Skeletal muscle satellite cell (primary cell): ENCODE data around the gene PAF1.
A peak's percentile ranks its signal among the peaks of the same experiment; 100 is the strongest.

Experiments used
- H3K27me3 ChIP-seq: 2 replicates; pipeline ENCODE4 v1.7.0; 2013; ENCODE audit warnings: low read length; ENCODE audit not compliant: control insufficient read depth, insufficient read depth
- H3K36me3 ChIP-seq: 2 replicates; pipeline ENCODE4 v1.7.0; 2013; ENCODE audit warnings: mild to moderate bottlenecking, control low read depth, low read length; ENCODE audit not compliant: insufficient read depth
- H3K4me1 ChIP-seq: 2 replicates; pipeline ENCODE4 v1.7.0; 2013; ENCODE audit warnings: low read length; ENCODE audit not compliant: control insufficient read depth, insufficient read depth
- H3K4me2 ChIP-seq: 2 replicates; pipeline ENCODE4 v1.7.0; 2013; ENCODE audit warnings: mild to moderate bottlenecking, low read length
- H3K4me3 ChIP-seq: 2 replicates; pipeline ENCODE4 v1.7.0; 2013; ENCODE audit warnings: low read length
- H3K9ac ChIP-seq: 2 replicates; pipeline ENCODE4 v1.7.0; 2013; ENCODE audit warnings: mild to moderate bottlenecking, low read depth, low read length, moderate library complexity
- H3K9me3 ChIP-seq: replicated peaks from 2 replicates; pipeline ENCODE4 v1.7.0; 2013; ENCODE audit warnings: mild to moderate bottlenecking, control low read depth, low read length

Gene PAF1

GRCh38 chr19:39401549-39402345 lies 10.8 kb upstream of the PAF1 start:
- Histone ChIP-seq H3K4me3 (peak overlapping the region; percentile 67), H3K9ac (peak overlapping the region; percentile 96), H3K4me1 (peaks cover 53% of the 10 kb centered on the region), H3K4me2 (peak overlapping the region; percentile 91), H3K9me3 (no peaks in the 10 kb centered on the region), H3K27me3 (no peaks in the 10 kb centered on the region), H3K36me3 (peaks cover 2% of the 10 kb centered on the region)

DNA sequence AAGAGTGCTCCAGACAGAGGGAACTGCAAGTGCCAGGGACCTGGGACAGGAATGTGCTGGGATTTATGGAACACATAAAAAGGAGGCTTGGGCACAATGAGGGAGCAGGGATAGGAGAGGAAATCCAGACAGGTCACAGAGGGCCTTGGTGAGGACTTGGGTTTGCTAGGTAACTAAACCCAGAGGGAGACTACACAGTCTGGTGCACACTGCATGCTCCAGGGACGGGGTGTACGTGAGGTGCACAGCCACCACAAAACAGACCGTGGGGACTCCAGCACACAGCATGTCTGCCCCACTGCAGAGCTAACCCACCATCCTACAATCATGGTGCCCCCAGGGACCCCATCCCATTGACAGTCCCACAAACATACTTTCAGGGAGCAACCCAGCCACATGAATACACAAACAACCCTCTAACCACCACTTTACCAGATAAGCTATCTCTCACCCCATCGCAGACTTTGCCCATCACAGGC lies 10.2 kb upstream of the PAF1 start:
- Histone ChIP-seq H3K4me2 (peak overlapping the region; percentile 2), H3K9ac (peak overlapping the region; percentile 96), H3K4me3 (no peak overlapping the region), H3K27me3 (no peaks in the 10 kb centered on the region), H3K9me3 (no peaks in the 10 kb centered on the region), H3K36me3 (peaks cover 2% of the 10 kb centered on the region), H3K4me1 (peaks cover 50% of the 10 kb centered on the region)

- peaks cover 47% of the 10 kb centered on the region for H3K4me1 ChIP-seq
These were observed 9.2 kb upstream of the PAF1 start for GRCh38 chr19:39400061-39400460.

GRCh38 chr19:39399668-39400050 lies 8.8 kb upstream of the PAF1 start:
- H3K27me3 ChIP-seq = no peaks in the 10 kb centered on the region
- peaks cover 7% of the 10 kb centered on the region for H3K36me3 ChIP-seq
- H3K4me3 ChIP-seq = no peak overlapping the region
- H3K4me2 ChIP-seq = no peak overlapping the region
- H3K4me1 ChIP-seq = peaks cover 47% of the 10 kb centered on the region
- no peaks in the 10 kb centered on the region for H3K9me3 ChIP-seq
- H3K9ac ChIP-seq = no peak overlapping the region

More at GRCh38 chr19:39400061-39400460, 9.2 kb upstream of the PAF1 start:
- Histone ChIP-seq H3K36me3 (peaks cover 5% of the 10 kb centered on the region), H3K9ac (no peak overlapping the region), H3K4me3 (no peak overlapping the region), H3K9me3 (no peaks in the 10 kb centered on the region), H3K27me3 (no peaks in the 10 kb centered on the region), H3K4me2 (no peak overlapping the region)

GRCh38 chr19:39398297-39398864 lies 7.5 kb upstream of the PAF1 start:
- H3K4me3 ChIP-seq = peak overlapping the region; percentile 18
- no peaks in the 10 kb centered on the region for H3K9me3 ChIP-seq
- H3K4me2 ChIP-seq = peak overlapping the region; percentile 57
- peaks cover 14% of the 10 kb centered on the region for H3K36me3 ChIP-seq
- H3K27me3 ChIP-seq = no peaks in the 10 kb centered on the region
- H3K4me1 ChIP-seq = peaks cover 41% of the 10 kb centered on the region
- peak overlapping the region; percentile 77 for H3K9ac ChIP-seq

DNA sequence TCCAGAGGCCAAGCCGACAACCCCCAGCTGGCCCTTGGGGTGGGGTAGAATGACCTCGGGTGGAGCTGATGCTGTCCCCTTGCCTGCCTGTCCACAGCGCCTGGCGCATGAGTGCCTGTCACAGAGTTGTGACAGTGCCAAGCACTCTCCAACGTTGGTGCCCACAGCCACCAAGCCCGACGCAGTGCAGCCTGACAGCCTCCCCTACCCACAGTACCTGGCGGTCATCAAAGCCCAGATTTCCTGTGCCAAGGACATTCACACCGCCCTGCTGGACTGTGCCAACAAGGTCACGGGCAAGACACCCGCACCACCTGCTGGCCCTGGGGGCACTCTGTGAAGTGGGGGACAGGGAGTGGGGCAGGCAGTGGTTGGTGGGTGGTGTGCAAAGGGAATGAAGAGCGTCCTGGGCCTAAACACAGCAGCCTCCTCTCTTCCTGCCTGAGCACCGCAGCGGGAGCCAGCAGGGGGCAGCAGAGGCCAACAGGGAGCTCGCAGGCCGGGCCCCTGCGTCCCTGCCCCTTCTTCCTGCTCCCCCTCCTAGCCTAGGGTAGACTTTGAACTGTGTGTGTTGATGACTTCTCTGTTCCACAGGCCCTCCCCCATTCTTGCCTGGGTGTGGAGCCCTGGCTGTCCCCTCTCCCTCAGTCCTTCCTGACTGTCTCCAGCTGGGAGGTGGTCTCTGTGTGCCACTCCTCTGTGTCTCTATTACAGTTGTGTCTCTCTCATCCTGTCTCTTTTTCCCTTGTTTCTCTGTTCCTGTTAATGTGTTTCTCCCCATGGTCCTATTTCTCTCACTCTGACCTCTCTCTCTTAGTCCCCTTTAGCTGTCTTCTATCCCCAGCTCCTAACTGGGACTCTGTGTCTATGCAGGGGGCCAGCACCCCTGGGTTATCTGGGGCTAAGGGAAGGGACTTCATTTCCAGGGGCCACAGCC lies 6.7 kb upstream of the PAF1 start:
- H3K4me1 ChIP-seq = peaks cover 34% of the 10 kb centered on the region
- peak overlapping the region; percentile 77 for H3K9ac ChIP-seq
- peak overlapping the region; percentile 57 for H3K4me2 ChIP-seq
- no peaks in the 10 kb centered on the region for H3K9me3 ChIP-seq
- peak overlapping the region; percentile 18 for H3K4me3 ChIP-seq
- H3K36me3 ChIP-seq = peaks cover 16% of the 10 kb centered on the region
- no peaks in the 10 kb centered on the region for H3K27me3 ChIP-seq

- Histone ChIP-seq H3K4me1 (peaks cover 16% of the 10 kb centered on the region), H3K9me3 (no peaks in the 10 kb centered on the region), H3K36me3 (peaks cover 50% of the 10 kb centered on the region), H3K27me3 (no peaks in the 10 kb centered on the region), H3K9ac (peak overlapping the region; percentile 93), H3K4me2 (peak overlapping the region; percentile 81), H3K4me3 (peak overlapping the region; percentile 84)
These were observed 505 bp downstream of the PAF1 start for GRCh38 chr19:39390451-39390750.

- Histone ChIP-seq H3K4me2 (peak overlapping the region; percentile 81), H3K36me3 (peaks cover 51% of the 10 kb centered on the region), H3K9me3 (no peaks in the 10 kb centered on the region), H3K27me3 (no peaks in the 10 kb centered on the region), H3K9ac (peak overlapping the region; percentile 93), H3K4me3 (peak overlapping the region; percentile 84), H3K4me1 (peaks cover 16% of the 10 kb centered on the region)
These were observed 1.1 kb downstream of the PAF1 start for GRCh38 chr19:39389631-39390414.

DNA sequence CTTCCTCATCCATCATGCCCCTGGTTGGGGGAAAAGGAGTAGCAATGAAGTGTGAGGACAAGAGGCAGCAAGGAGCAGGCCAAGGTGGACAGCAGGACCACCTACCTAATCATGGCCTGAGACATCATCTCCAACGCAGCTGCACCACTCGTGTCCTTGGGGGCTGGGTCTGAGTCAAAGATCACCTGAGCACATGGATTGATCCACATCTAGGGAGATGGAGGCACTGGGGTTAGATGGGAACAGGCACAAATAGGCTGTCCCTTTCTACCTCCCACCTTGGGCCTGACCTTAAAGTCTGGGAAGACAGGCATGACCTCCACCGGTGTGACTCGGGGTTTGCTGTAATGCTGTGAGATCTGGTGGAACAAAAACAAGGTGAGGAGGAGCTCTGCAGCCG lies 2.2 kb downstream of the PAF1 start:
- H3K4me3 ChIP-seq = no peak overlapping the region
- H3K4me1 ChIP-seq = peaks cover 16% of the 10 kb centered on the region
- H3K27me3 ChIP-seq = no peaks in the 10 kb centered on the region
- H3K9ac ChIP-seq = no peak overlapping the region
- H3K9me3 ChIP-seq = no peaks in the 10 kb centered on the region
- peaks cover 53% of the 10 kb centered on the region for H3K36me3 ChIP-seq
- no peak overlapping the region for H3K4me2 ChIP-seq

GRCh38 chr19:39386557-39386956 lies 4.3 kb downstream of the PAF1 start:
- Histone ChIP-seq H3K4me2 (no peak overlapping the region), H3K36me3 (peaks cover 65% of the 10 kb centered on the region), H3K27me3 (no peaks in the 10 kb centered on the region), H3K4me1 (peaks cover 8% of the 10 kb centered on the region), H3K9ac (no peak overlapping the region), H3K4me3 (no peak overlapping the region), H3K9me3 (no peaks in the 10 kb centered on the region)
